NCI-H2171 (cell line): ENCODE data around the gene DIS3.
"Not testable (repeated sequence)": the region's sequence is repeated elsewhere in the genome, so short reads cannot be mapped to it uniquely, and the experiment has no call there.

Source experiments
- DNase-seq: peaks from one replicate; lab custom pipeline; 2025; lab: John Stamatoyannopoulos, UW

DIS3 gene, protein sequence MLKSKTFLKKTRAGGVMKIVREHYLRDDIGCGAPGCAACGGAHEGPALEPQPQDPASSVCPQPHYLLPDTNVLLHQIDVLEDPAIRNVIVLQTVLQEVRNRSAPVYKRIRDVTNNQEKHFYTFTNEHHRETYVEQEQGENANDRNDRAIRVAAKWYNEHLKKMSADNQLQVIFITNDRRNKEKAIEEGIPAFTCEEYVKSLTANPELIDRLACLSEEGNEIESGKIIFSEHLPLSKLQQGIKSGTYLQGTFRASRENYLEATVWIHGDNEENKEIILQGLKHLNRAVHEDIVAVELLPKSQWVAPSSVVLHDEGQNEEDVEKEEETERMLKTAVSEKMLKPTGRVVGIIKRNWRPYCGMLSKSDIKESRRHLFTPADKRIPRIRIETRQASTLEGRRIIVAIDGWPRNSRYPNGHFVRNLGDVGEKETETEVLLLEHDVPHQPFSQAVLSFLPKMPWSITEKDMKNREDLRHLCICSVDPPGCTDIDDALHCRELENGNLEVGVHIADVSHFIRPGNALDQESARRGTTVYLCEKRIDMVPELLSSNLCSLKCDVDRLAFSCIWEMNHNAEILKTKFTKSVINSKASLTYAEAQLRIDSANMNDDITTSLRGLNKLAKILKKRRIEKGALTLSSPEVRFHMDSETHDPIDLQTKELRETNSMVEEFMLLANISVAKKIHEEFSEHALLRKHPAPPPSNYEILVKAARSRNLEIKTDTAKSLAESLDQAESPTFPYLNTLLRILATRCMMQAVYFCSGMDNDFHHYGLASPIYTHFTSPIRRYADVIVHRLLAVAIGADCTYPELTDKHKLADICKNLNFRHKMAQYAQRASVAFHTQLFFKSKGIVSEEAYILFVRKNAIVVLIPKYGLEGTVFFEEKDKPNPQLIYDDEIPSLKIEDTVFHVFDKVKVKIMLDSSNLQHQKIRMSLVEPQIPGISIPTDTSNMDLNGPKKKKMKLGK

DNA sequence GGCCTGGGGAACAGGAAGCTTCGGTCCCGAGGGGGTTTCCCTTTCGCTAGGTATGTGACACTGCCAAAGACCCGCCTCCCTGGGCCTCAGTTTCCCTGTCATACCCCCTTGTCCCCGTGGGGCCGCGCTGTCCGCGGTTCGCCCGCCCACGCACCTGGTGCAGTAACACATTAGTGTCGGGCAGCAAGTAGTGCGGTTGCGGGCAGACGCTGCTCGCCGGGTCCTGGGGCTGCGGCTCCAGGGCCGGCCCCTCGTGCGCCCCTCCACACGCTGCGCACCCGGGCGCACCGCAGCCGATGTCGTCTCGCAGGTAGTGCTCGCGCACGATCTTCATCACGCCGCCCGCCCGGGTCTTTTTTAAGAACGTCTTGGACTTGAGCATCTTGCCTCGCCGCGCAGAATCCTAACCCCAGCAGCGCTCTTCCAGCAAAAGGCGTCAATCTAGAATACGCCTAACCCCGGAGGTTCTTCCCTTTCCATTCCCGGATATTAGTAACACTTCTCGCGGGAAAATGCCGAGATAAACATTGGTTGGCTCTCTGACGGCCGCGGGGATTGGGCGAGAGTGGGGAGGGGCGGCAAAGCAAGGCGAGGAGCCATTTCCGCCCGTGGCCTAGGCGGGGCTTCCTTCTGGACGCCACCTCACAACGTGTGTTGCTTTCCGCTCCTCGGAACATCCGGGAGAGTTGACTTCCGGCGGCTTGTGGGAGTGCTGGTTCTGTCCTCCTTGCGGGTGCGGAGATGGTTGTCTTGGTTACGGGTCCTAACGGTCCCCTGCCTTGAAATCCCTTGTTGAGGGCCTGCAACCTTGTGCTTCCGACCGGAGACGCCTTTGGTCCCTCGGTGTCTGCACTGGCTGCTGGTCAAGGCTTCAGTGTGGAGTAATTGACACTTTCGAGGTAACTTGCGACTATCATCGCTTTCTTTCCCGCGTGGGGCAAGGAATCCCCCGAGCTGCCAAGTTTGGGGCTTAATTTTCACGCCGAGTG, at the start of gene DIS3, which contains the start of gene PIBF1:
DIS3 (minus strand) TSS at position 450 of the 989 bp plus-strand sequence; CDS start at position 382, 68 bp downstream.
PIBF1 (plus strand) TSS at position 683 of the 989 bp plus-strand sequence. CDS start 1,337 bp downstream, outside the sequence.
- peak; percentile 99 for DNase-seq

DNA sequence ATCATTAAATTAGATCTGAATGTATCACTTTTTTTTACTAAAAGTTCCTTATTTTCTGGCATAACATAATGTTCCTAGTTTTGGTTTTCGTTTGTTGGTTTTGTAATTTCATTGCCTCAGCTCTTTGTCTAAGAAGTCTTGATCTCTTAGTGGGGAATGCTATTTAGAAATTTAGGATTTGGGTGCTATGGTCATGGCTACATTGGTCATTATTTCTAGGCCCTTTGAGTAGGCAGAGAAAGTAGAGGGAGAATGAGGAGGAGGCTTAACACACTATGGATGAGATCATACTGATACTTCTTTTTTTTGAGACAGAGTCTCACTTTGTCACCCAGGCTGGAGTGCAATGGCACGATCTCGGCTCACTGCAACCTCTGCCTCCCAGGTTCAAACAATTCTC, 42.0 kb upstream of the DIS3 start:
- no peak for DNase-seq

DNA sequence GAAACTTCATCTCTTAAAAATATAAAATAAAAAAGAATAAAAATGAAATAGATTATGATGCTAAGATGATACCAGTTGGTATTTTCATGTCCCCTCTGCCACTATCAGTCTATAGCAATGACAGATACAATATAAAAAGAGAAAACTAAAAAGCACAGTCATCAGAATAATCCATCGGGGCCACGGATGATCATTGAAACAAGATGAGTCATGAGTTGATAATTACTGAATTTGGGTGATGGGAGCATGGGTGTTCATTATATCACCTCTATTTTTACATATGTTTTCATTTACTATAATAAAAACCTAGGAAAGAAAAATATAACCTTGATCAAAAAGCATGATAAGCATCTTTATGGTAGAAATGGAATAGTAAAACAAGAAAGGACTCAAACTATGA, 41.4 kb upstream of the DIS3 start:
- no peak for DNase-seq

DNA sequence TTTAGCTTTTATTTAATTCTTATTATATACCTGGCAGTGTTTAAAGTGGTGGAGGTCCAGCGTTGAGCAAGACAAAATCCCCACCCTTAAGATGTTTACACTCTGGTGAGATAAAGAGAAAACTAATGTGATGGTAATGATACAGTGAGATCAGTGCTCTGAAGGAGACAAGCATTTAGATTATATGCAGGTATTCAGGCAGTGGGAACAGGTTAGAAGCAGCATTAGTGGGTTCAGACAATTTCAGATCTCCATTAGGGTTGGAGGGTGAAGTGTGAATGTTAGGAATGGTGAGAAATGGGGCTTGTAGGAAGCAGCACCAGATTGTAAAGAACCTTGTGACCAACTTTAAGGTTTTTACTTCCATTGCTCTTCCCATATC, 39.2 kb upstream of the DIS3 start:
- no peak for DNase-seq

DNA sequence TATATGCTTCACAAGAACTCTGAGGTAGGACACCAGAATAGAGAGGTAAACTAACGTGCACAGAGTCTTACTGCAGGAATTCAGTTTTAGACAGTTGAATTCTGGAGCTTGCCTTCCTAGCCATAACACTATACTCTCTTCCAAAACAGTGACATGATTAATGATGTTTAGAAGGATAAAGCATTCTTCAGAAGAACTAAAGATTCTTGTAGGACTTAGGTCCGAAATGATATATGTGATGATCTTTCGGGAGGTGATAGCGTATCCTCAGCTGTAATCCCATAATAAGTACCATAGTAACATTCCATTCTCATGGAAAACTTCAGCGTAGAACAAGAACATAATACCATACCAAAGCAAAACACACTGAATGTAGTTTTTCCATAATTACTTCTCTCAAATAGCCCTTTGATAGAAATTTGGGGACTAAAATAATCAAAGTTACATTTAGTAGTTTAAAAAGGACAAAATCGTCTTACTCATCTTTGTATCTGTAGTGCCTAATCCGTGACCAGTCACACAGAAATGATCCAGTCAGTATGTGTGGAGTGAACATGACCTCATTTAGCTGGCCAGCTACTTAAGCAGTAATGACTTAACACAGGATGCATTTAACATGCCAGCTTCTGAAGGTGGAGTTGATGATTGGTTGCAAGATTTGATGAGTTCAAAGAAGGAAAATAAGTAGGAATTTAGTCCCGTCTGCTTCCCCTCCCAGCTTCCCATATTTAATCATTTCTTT, 38.6 kb upstream of the DIS3 start:
- DNase-seq = no peak

DNA sequence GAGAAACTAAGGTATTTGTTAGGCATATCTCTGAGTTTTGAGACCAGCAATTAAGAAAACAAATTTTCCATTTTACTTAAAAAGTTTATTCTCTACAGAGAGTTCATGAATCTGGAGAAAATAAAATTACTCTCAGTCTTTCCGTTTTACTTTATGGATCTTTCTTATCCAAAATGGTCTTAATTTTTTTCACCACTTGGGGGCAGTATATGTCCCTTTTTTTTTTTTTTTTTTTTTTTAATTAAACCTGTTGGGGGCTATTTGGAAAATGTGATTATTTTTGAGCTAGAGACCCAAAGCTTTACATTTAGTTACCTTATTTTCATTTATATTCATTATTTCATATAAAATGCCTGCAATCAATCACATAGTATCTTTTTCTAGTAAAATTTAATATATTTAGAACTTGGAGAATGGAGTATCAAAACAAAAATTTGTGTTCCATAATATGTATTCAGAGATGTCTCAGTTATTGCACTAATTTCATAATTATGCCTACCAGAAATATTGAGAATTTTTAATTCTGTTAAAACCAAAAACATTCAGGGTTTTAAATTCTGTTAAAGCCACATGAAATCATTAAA, 27.3 kb upstream of the DIS3 start:
- no peak for DNase-seq

DNA sequence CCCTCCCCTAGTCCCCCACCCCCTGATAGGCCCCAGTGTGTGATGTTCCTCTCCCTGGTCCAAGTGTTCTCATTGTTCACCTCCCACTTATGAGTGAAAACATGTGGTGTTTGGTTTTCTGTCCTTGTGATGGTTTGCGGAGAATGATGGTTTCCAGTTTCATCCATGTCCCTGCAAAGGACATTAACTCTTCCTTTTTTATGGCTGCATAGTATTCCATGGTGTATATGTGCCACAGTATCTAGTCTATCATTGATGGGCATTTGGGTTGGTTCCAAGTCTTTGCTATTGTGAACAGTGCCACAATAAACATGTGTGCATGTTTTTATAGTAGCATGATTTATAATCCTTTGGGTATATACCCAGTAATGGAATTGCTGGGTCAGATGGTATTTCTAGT, 24.8 kb upstream of the DIS3 start:
- not testable (repeated sequence) for DNase-seq

DNA sequence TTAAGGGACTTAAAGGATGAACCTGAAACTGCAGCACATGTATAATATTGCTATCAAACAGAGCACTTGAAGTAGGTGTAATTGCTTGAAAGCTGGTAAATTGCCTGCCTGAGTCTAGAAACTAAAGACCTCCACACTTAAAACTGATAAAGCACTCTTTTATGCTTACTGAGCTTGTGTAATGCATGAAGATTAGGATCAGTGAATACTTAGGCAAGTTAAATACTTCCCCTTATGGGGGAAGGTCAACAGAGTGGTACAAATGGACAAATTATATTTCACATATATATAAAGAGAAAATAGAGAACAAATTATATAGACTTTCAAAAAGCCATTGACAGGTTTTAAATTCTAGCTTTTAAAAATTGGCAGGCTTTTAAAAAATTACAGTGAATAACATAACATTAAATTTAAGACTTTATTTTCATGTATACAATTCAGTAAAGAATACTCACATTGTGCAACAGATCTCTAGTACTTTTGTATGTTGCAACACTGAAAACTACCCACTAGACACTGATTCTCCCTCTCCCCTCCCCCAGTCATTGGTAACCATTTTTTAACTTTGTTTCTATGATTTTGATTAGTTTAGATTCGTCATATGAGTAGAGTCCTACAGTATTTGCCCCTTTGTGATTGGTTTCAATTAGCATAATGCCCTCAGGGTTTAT, 24.1 kb upstream of the DIS3 start:
- DNase-seq = no peak

DNA sequence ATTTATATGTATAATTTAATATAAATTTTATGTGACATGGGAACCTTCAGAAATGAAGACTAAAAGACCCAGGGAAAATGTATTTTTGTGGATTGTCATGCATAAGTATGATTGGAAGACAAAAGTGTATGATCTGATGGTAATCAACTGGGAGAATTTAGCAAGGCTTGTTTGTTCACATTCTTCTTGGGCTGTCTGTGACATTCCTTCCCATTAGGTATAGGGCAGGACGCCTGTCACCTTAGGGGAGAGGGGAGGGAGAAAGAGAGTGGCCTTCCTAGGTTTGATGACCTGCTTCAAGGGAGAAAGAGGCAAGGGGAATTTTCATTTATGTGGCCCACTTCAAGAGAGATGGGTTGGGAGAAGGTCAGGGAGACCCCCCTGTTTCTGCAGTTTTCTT, 22.6 kb upstream of the DIS3 start:
- no peak for DNase-seq

DNA sequence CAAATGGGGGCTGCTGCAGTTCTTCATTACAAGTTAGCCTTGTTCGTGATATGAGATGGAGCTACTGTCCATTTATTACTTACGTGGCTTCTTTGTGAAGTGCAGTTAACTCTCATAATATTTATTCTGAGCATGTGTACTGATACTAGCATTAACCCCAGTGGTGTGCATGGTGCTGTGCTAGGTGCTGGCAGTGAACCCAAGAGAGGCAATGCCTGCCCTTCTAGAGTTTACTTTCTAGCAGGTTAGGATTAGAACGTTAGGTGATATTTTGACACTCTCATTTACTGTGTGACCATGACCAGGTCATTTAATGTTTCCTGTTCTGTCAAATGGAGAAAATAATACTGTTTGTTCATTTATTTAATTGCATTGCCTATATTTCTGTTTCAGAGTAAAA, 17.1 kb upstream of the DIS3 start:
- no peak for DNase-seq

DNA sequence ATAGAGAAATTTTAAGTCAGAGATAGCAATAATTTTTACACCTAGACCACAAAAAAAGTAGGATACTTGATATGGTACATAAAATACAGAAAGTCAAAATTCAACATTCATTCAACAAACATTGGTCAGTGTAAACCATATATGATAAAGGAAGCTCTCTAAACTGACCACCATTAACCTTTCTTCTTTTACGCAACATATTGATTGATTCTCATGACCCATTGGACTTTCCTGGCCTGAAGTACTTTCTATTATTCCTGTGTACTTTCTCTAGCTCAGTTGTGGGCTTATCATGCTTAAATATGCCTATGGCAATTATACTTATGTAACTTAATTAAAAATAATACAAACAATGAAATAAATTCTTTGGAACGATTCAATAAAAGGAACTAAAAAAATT, 10.9 kb upstream of the DIS3 start:
- DNase-seq = no peak

DNA sequence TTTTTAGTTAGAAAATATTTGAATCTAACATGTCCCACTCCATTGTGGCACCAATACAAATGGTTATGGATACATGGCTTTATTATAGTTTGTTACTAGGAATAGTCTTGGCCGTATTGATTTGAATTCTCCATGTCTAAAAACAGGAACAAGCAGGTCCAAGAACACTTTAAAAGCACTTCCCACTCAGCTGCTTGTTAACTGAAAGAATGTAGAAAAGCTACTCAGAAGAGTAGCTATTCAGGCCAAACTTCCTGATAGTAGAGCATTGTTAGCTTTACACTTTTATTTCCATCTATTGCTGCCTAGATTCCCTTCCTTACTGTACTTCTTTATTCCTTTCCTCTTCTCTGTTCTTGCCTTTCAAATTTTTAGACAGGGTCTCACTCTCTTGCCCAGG, 7.1 kb upstream of the DIS3 start:
- DNase-seq = no peak

DNA sequence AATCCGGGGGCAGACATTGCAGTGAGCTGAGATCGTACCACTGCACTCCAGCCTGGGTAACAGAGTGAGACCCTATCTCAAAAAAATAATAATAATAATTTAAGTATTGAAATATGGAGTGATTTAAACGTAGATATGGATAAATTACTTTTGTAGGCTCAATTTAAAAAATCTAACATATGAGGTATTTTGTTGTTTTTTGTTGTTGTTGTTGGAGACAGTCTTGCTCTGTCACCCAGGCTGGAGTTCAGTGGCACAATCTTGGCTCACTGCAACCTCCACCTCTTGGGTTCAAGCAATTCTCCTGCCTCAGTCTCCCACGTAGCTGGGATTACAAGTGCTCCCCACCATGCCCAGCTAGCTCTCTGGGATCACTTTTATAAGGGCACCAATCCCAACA, 3.0 kb upstream of the DIS3 start:
- not testable (repeated sequence) for DNase-seq

DNA sequence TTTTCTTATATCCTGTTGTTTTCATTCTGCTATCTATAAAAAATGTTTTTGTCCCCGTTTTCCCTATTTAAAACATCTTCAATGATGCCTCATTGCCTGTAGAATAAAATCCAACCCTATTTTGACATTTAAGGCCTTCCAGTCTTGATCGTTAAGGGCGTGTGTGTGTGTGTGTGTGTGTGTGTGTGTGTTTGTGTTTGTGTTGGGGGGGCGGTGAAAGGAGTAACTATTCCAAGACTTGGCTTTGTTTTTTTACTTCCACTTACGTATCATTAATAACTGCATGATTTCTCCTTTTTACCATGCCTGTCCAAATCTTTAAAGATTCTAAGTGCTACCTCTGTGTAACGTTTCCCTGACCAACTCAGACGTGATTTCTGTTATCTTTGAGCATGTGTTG, 1.0 kb upstream of the DIS3 start:
- DNase-seq = no peak

DNA sequence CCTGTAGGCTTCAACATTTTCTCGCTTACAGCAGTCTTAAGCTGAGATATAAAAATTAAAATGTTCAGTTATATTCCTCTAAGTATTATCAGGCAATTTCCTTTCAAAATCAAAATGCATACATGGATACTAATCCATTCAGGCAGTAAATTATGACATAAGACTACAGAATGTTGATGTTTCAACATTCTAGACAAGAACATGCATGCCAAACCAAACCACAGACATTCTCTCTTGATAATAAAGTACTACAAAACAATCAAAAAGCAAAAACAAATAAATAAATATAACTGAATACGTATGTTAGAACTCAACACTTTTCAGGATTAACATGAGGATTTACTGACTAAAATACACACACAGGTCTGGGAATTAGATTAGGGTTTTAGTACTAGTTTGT, 7.7 kb downstream of the DIS3 start:
- no peak for DNase-seq

DNA sequence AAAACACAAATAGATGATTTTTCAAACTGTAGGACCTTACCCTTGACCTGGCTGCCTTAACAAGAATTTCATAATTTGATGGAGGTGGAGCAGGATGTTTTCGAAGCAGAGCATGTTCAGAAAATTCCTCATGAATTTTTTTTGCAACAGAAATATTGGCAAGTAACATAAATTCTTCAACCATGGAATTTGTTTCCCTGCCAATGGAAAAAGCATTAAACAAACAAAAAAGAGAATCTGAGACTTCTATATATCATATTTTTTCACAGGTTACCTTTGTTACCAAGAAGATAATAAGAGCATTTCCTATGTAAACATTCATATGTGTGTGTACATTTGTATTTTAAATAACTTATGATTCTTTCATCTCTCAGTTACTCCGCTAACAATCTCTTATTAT, 18.3 kb downstream of the DIS3 start:
- no peak for DNase-seq

DNA sequence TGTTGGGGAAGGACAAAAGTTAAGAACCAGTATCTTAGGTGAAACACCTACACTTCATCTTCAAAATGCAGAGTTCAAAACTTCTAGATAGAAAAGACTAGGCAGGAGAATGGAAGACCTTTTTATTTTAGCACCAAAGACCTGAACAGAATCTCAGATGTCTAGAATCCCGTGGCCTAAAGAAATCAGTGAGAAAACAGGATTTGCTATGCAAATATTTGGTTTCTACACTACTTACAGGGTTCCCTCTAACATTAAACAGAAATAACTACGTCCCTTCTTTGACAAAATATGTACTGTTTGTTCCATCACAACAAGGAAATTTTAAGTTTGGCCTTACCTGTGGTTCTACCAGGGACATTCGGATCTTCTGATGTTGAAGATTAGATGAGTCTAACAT, 21.5 kb downstream of the DIS3 start:
- DNase-seq = no peak

DNA sequence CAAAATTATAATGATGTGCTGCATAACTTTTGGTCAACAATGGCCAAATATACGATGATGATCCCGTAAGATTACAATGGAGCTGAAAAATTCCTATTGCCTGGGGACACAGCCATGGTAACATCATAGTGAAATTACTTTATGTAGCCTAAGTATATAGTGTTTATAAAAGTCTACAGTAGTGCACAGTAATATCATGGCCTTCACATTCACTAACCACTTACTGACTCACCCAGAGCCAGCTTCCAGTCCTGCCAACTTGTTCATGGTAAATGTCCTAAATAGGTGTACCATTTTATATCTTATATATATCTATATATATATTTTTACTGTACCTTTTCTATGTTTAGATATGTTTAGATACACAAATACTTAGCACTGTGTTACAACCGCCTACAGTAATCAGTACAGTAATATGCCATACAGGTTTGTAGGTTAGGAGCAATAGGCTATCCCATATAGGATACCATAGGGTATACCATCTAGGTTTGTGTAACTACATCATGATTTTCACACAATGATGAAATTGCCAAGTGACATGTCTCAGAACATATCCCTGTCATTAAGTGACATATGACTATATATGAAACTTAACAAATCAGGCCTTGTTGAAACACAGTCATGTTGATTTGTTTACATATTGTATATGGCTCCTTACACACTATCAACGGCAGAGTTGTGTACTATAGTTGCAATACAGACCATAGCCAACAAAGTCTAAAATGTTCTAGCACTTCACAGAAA, 23.7 kb downstream of the DIS3 start:
- no peak for DNase-seq

DNA sequence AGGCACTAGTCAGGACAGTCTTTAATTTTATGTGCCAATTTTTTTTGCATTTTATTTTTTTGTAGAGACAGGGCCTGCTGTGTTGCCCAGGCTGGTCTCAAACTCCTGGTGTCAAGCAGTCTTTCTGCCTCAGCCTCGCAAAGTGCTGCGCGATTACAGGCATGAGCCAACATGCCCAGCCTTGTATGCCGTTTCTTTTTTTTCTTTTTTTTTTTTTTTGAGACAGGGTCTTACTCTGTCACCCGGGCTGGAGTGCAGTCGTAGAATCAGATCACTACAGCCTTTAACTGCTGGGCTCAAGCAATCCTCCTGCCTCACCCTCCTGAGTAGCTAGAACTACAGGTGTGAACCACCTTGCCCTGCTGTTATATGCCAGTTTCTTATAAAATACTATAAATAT, 27.6 kb downstream of the DIS3 start:
- DNase-seq = peak; percentile 67
